HepG2 (cell line): Measurements from ENCODE around the gene TRIP4.

ENCODE experiments used
- CBFB ChIP-seq: sonication (generic); formaldehyde crosslinking; IDR thresholded peaks from 2 replicates; pipeline ENCODE4 v1.4.0; 2020; ENCODE audit warnings: missing genetic modification reagents
- CTCF ChIP-seq: sonication (generic); formaldehyde crosslinking; IDR thresholded peaks from 2 replicates; pipeline ENCODE4 v1.5.0; 2020; ENCODE audit warnings: mild to moderate bottlenecking, missing genetic modification reagents, moderate library complexity
- RARG ChIP-seq: sonication (generic); formaldehyde crosslinking; IDR thresholded peaks from 2 replicates; pipeline ENCODE4 v1.4.0; 2020; ENCODE audit warnings: low read depth, mild to moderate bottlenecking, missing genetic modification reagents
- ZNF326 ChIP-seq: sonication (generic); formaldehyde crosslinking; IDR thresholded peaks from 2 replicates; pipeline ENCODE4 v1.4.0; 2020; ENCODE audit warnings: missing genetic modification reagents, borderline replicate concordance
- ZNF891 ChIP-seq: sonication (generic); formaldehyde crosslinking; IDR thresholded peaks from 2 replicates; pipeline ENCODE4 v1.5.0; 2020; ENCODE audit warnings: mild to moderate bottlenecking, missing genetic modification reagents

- no peak for TF ChIP-seq CBFB (CRISPR knock-in tag)
- TF ChIP-seq RARG (CRISPR knock-in tag), result no peak
- TF ChIP-seq ZNF326 (CRISPR knock-in tag), result no peak
- TF ChIP-seq CTCF (CRISPR knock-in tag), result peak; percentile 65
- TF ChIP-seq ZNF891 (CRISPR knock-in tag), result 0 out of 2 replicates have a peak, but pooled peaks have one; percentile 54
Observed at GRCh38 chr15:64381000-64381751, 6.5 kb upstream of the TRIP4 start, which contains the start of gene PCLAF.
